ENCODE measurements around the gene TPRX2.
"Not testable (repeated sequence)": the region's sequence is repeated elsewhere in the genome, so short reads cannot be mapped to it uniquely, and the experiment has no call there.

TPRX2 gene

DNA sequence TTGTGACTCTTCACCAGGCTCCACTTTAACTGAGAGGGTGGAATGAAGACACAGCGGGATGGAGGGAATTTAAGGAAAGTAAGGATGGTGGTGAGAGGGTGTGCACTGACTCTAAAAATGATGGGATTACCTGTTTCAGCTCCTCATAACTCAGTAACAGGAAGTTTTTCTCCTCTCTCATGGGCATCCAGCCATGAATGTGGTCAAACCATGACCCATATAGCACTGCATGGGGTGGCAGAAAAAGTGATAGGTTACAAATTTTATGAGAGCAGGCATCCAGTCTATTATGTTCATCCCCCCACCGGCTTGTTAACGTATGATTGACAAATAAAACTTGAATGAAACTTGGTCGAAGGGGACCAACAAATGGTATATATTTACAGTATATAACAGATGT is 19.9 kb downstream of the TPRX2 start:
- Histone ChIP-seq H3K79me2 (peaks cover 8% of the 10 kb centered on the region), H3K9ac (no peak overlapping the region), H3K27ac (no peak overlapping the region), H3K36me3 (ENCODE audit: control insufficient read depth, insufficient read depth, low read length) (no peaks in the 10 kb centered on the region), H3K4me2 (ENCODE audit: low read length) (no peak overlapping the region), H2AFZ (no peak overlapping the region), H3K9me3 (ENCODE audit: control insufficient read depth, low read length) (no peaks in the 10 kb centered on the region), H3K4me1 (no peaks in the 10 kb centered on the region), H3K4me3 (ENCODE audit: low read depth, low read length) (no peak overlapping the region), H3K27me3 (ENCODE audit: control insufficient read depth, insufficient read depth, low read length) (no peaks in the 10 kb centered on the region)
- TF ChIP-seq, protein P1, sequence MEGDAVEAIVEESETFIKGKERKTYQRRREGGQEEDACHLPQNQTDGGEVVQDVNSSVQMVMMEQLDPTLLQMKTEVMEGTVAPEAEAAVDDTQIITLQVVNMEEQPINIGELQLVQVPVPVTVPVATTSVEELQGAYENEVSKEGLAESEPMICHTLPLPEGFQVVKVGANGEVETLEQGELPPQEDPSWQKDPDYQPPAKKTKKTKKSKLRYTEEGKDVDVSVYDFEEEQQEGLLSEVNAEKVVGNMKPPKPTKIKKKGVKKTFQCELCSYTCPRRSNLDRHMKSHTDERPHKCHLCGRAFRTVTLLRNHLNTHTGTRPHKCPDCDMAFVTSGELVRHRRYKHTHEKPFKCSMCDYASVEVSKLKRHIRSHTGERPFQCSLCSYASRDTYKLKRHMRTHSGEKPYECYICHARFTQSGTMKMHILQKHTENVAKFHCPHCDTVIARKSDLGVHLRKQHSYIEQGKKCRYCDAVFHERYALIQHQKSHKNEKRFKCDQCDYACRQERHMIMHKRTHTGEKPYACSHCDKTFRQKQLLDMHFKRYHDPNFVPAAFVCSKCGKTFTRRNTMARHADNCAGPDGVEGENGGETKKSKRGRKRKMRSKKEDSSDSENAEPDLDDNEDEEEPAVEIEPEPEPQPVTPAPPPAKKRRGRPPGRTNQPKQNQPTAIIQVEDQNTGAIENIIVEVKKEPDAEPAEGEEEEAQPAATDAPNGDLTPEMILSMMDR (IDR thresholded peaks at IDR 0.05), result no peak

DNA sequence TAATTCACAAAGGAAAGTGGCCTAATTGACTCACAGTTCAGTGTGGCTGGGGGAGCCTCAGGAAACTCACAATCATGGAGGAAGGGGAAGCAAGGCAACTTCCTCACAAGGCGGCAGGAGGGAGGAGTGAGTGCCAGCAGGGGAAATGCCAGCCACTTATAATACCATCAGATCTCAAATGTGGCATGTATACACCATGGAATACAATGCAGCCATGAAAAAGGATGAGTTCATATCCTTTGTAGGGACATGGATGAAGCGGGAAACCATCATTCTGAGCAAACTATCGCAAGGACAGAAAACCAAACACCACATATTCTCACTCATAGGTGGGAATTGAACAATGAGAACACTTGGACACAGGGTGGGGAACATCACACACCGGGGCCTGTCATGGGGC is 20.4 kb downstream of the TPRX2 start:
- not testable (repeated sequence) for H3K4me3 ChIP-seq (ENCODE audit: low read depth, low read length); H3K4me2 ChIP-seq (ENCODE audit: low read length); H3K79me2 ChIP-seq; H2AFZ ChIP-seq; H3K9ac ChIP-seq; H3K9me3 ChIP-seq (ENCODE audit: control insufficient read depth, low read length); H3K4me1 ChIP-seq; H3K27me3 ChIP-seq (ENCODE audit: control insufficient read depth, insufficient read depth, low read length); H3K27ac ChIP-seq; H3K36me3 ChIP-seq (ENCODE audit: control insufficient read depth, insufficient read depth, low read length)

DNA sequence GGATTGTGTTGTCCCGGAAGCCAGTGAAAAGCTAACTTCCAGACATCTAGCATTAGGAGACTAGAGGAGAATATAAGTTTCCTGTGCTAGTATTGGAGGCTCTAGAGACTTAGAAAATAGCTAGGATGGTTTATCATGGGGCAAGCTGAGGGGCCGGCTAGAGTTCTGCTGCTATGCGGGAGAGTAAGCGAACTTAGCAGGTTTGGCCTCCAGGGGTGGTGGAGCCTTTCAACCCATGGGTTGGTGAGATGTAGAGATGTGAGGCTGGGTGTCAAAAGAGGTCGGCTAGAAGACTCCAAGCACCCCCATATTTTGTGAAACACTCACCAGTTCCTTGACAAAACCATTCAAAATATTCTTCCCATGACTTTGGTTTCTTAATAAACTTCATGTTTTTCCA is 22.7 kb downstream of the TPRX2 start:
- Histone ChIP-seq H2AFZ (no peak overlapping the region), H3K79me2 (peaks cover 8% of the 10 kb centered on the region), H3K9ac (no peak overlapping the region), H3K4me3 (ENCODE audit: low read depth, low read length) (no peak overlapping the region), H3K9me3 (ENCODE audit: control insufficient read depth, low read length) (no peaks in the 10 kb centered on the region), H3K27me3 (ENCODE audit: control insufficient read depth, insufficient read depth, low read length) (no peaks in the 10 kb centered on the region), H3K27ac (no peak overlapping the region), H3K36me3 (ENCODE audit: control insufficient read depth, insufficient read depth, low read length) (no peaks in the 10 kb centered on the region), H3K4me2 (ENCODE audit: low read length) (no peak overlapping the region), H3K4me1 (peaks cover 11% of the 10 kb centered on the region)
- TF ChIP-seq, protein P1 (IDR thresholded peaks at IDR 0.05), result no peak

DNA sequence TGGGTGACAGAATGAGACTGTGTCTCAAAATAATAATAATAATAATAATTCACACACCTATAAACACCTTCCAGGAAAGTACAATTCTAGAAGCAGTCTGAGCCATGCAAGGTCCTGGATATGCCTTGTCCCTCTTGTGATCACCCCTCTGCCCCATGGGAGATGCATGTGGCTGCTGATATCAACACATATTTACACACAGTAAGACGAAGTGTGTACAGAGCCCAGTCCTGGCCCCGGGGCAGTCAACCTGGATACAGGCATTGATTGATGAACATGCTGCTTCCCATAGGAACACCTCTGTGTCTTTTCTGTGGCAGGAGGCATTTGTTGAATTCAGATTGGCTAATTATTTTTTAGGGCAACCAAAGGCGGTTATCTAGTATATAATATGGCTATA is 23.9 kb downstream of the TPRX2 start:
- no peaks in the 10 kb centered on the region for H3K27me3 ChIP-seq (ENCODE audit: control insufficient read depth, insufficient read depth, low read length)
- H3K36me3 ChIP-seq (ENCODE audit: control insufficient read depth, insufficient read depth, low read length), result no peaks in the 10 kb centered on the region
- no peaks in the 10 kb centered on the region for H3K9me3 ChIP-seq (ENCODE audit: control insufficient read depth, low read length)
- no peak overlapping the region for H3K4me2 ChIP-seq (ENCODE audit: low read length)
- peaks cover 8% of the 10 kb centered on the region for H3K79me2 ChIP-seq
- no peak overlapping the region for H3K4me3 ChIP-seq (ENCODE audit: low read depth, low read length)
- H2AFZ ChIP-seq, result no peak overlapping the region
- no peak overlapping the region for H3K27ac ChIP-seq
- TF ChIP-seq, protein P1 (IDR thresholded peaks at IDR 0.05), result no peak
- H3K4me1 ChIP-seq, result peaks cover 13% of the 10 kb centered on the region
- H3K9ac ChIP-seq, result no peak overlapping the region

DNA sequence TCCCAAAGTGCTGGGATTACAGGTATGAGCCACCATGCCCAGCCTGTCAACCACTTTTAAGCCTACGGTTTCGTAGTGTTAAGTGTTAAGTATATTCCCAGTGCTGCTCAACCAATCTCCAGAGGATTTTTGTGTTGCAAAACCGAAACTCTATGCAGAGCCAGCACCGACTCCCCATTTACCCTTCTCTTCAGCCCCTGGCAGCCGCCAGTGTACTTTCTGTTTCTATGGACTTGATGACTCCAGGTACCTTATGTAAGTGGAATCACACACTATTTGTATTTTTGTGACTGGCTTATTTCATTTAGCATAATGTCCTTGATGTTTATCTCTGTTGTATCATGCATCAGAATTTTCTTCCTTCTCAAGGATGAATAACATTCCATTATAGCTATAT is 26.0 kb downstream of the TPRX2 start:
- Histone ChIP-seq H3K27ac (peak overlapping the region; percentile 98), H3K79me2 (peaks cover 8% of the 10 kb centered on the region), H3K4me2 (ENCODE audit: low read length) (peak overlapping the region; percentile 73), H3K36me3 (ENCODE audit: control insufficient read depth, insufficient read depth, low read length) (no peaks in the 10 kb centered on the region), H2AFZ (peak overlapping the region; percentile 36), H3K4me1 (peaks cover 21% of the 10 kb centered on the region), H3K9ac (peak overlapping the region; percentile 16), H3K27me3 (ENCODE audit: control insufficient read depth, insufficient read depth, low read length) (no peaks in the 10 kb centered on the region), H3K4me3 (ENCODE audit: low read depth, low read length) (peak overlapping the region; percentile 18), H3K9me3 (ENCODE audit: control insufficient read depth, low read length) (no peaks in the 10 kb centered on the region)
- TF ChIP-seq, protein P1 (IDR thresholded peaks at IDR 0.05), result no peak
